Large intestine (tissue), 3 donors: ENCODE results near the gene MAN1A1. TPM values are rescaled to one million over a fixed set of nuclear protein-coding genes. Genes with fewer than 3 reads are reported as not detected.

Experiments
- DNase-seq, 2 donors: peaks; one replicate each; pipeline versions ENCODE4 v3.0.0 to v3.0.0-alpha.2; 2013
- H3K27ac ChIP-seq: one replicate; pipeline ENCODE4 v1.5.1; 2013; ENCODE audit warnings: low read length
- H3K27me3 ChIP-seq: 2 replicates; pipeline ENCODE4 v1.6.1; 2013; ENCODE audit warnings: low read length; ENCODE audit not compliant: control insufficient read depth, insufficient read depth
- H3K36me3 ChIP-seq: 2 replicates; pipeline ENCODE4 v1.6.1; 2013; ENCODE audit warnings: low read length; ENCODE audit not compliant: control insufficient read depth, insufficient read depth
- H3K4me1 ChIP-seq: one replicate; pipeline ENCODE4 v1.6.1; 2013; ENCODE audit warnings: low read length; ENCODE audit not compliant: control insufficient read depth, insufficient read depth
- H3K4me3 ChIP-seq: one replicate; pipeline ENCODE4 v1.5.1; 2013; ENCODE audit warnings: low read length
- H3K9me3 ChIP-seq: one replicate; pipeline ENCODE4 v1.6.1; 2013; ENCODE audit warnings: mild to moderate bottlenecking, low read depth, low read length, moderate library complexity; ENCODE audit not compliant: control insufficient read depth
- WGBS: methylation state at CpG from one replicate; pipeline ENCODE4 v1.1.5; 2013; ENCODE audit warnings: low lambda C conversion rate; ENCODE audit not compliant: insufficient coverage; 5-methylcytosine and 5-hydroxymethylcytosine counted together
- polyA plus RNA-seq: library from polyadenylated mRNA; unstranded; fragments of 120-200 nt; gene quantifications from one replicate; pipeline ENCODE4 v1.2.1, GENCODE V29; 2013

The MAN1A1 gene
- polyA plus RNA-seq, 1 donor, result 123 TPM

DNA sequence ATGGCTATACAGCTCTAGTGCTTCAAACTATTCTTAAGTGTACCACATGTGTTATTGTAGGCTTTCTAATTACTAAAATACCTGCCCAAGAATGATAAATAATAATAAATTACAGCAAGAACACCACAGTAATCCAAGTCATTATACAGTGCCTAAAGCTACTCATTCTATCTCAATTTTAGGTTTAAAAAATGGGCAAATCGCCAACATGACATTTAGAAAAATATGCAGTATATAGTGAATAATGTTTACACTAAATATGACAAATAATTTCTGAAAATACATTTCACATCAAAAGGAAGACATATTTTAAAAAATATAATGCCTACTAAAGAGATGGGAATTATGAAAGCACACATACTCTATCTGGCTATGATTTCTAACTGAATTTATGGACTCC lies 91.8 kb downstream of the MAN1A1 start:
- WGBS, result no CpG with 5 or more reads among the region's 1 CpG
- DNase-seq, result no peak
- Histone ChIP-seq H3K9me3 (no peaks in the 10 kb centered on the region), H3K27ac (no peak overlapping the region), H3K4me3 (no peak overlapping the region), H3K4me1 (no peaks in the 10 kb centered on the region), H3K27me3 (no peaks in the 10 kb centered on the region), H3K36me3 (peaks cover 7% of the 10 kb centered on the region)

DNA sequence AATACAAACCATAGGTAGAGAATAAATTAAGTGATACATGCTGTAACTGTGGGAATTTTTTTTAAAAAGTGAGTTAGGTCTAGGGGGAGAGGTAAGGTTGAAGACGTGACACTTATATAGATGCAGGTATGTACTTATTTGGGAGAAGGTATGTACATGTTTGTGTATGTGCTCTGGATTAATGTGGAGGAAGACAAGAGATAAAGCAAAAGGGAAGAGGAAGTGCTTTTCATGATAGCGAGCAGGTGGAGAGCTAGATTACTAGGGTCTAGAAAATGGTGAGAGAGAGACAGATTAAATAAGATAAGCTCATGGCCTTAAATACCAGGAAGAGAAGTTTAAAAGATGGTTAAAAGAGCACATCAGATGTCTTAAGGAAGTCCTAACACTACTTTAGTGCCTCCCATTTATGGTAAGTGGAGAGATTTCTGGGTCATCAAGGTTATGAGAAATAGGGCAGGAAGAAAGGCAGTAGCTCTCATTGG lies 92.5 kb downstream of the MAN1A1 start:
- WGBS, result 90% methylated on average over 1 of the region's 2 CpGs
- H3K4me1 ChIP-seq, result no peaks in the 10 kb centered on the region
- H3K36me3 ChIP-seq, result peaks cover 7% of the 10 kb centered on the region
- H3K27ac ChIP-seq, result no peak overlapping the region
- H3K9me3 ChIP-seq, result no peaks in the 10 kb centered on the region
- no peak overlapping the region for H3K4me3 ChIP-seq
- no peak for DNase-seq
- H3K27me3 ChIP-seq, result no peaks in the 10 kb centered on the region

- WGBS, result 100% methylated on average over 2 of the region's 5 CpGs
- Histone ChIP-seq H3K36me3 (peaks cover 7% of the 10 kb centered on the region), H3K27ac (no peak overlapping the region), H3K4me3 (no peak overlapping the region), H3K9me3 (no peaks in the 10 kb centered on the region), H3K4me1 (no peaks in the 10 kb centered on the region), H3K27me3 (no peaks in the 10 kb centered on the region)
- DNase-seq, result no peak
Measured at GRCh38 chr6:119256392-119256791, 93.2 kb downstream of the MAN1A1 start.

- DNase-seq, result no peak
- H3K27ac ChIP-seq, result no peak overlapping the region
- no peaks in the 10 kb centered on the region for H3K4me1 ChIP-seq
- H3K4me3 ChIP-seq, result no peak overlapping the region
- no peaks in the 10 kb centered on the region for H3K9me3 ChIP-seq
- no peaks in the 10 kb centered on the region for H3K27me3 ChIP-seq
- WGBS, result 100% methylated on average over 2 of the region's 3 CpGs
- peaks cover 7% of the 10 kb centered on the region for H3K36me3 ChIP-seq
Measured at GRCh38 chr6:119255492-119255891, 94.1 kb downstream of the MAN1A1 start.

DNA sequence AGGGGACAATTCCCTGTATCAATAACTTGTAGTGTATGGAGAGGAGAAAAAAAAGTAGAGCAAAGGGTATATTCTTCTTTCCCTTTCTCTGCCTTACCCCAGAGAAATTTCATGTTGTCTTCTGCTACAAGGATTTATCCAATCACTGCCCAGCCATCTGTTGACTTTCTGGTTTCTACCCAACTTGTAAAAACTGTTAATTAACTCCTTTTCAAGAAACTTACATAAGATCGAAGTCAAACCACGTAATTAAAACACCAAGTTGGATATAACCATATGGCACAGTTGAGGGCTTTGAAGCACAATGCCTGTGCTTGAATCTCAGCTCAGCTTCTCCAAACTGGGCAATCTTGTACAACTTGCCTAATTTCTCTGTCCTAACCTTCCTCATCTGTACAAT lies 99.5 kb downstream of the MAN1A1 start:
- WGBS, result 100% methylated on average over 1 of the region's 2 CpGs
- Histone ChIP-seq H3K27me3 (no peaks in the 10 kb centered on the region), H3K4me3 (no peak overlapping the region), H3K36me3 (peaks cover 13% of the 10 kb centered on the region), H3K27ac (no peak overlapping the region), H3K4me1 (no peaks in the 10 kb centered on the region), H3K9me3 (no peaks in the 10 kb centered on the region)
- DNase-seq, result no peak

DNA sequence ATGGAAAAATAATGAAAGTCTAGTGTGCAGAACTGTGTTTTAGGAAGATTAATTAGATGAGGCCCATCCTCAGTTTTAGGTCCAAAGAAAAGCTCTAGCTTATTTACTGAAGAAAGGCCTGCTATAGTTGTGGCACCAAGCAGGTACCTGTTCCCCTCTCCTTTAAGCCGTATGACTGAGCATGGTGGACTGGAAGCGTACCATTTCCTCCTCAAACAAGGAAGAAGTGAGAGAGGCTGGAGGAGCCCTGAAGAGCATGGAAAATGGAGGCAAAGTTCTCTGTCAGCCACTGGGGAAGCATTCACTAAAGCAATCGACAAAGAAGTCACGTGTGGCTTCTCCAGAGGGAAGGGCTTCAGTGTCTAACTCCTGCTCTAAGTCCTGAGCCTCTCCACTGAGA lies 100.2 kb downstream of the MAN1A1 start:
- Histone ChIP-seq H3K27ac (no peak overlapping the region), H3K4me1 (no peaks in the 10 kb centered on the region), H3K4me3 (no peak overlapping the region), H3K36me3 (peaks cover 13% of the 10 kb centered on the region), H3K27me3 (no peaks in the 10 kb centered on the region), H3K9me3 (no peaks in the 10 kb centered on the region)
- no CpG with 5 or more reads among the region's 4 CpGs for WGBS
- DNase-seq, result no peak

GRCh38 chr6:119247504-119247903 lies 102.1 kb downstream of the MAN1A1 start:
- no peak overlapping the region for H3K4me3 ChIP-seq
- peaks cover 10% of the 10 kb centered on the region for H3K36me3 ChIP-seq
- H3K27me3 ChIP-seq, result no peaks in the 10 kb centered on the region
- H3K4me1 ChIP-seq, result no peaks in the 10 kb centered on the region
- H3K9me3 ChIP-seq, result no peaks in the 10 kb centered on the region
- 80% methylated on average over 2 of the region's 3 CpGs for WGBS
- DNase-seq, result no peak
- no peak overlapping the region for H3K27ac ChIP-seq

- Histone ChIP-seq H3K4me1 (peaks cover 8% of the 10 kb centered on the region), H3K4me3 (no peak overlapping the region), H3K9me3 (no peaks in the 10 kb centered on the region), H3K27ac (no peak overlapping the region), H3K27me3 (no peaks in the 10 kb centered on the region), H3K36me3 (peaks cover 10% of the 10 kb centered on the region)
- DNase-seq, result no peak
- WGBS, result no CpG with 5 or more reads among the region's 2 CpGs
Measured at GRCh38 chr6:119243657-119244056, 105.9 kb downstream of the MAN1A1 start.

DNA sequence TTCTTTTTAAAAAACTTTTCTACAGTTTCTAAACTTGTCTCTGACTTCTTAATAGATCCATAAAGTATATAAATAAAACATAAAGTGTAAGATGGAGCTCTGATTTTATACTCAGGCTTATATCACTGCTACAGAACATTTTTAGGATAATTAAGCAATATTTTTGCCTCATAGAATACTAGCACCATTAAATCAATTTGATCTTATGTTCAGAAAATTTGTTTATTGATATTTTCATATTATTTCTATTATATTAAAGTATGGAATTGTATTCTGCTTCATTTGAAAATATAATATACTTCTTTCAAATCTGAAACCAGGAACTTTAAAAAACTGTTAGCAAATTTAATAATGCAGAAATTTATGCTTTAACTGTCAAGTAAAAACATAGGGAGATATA lies 106.5 kb downstream of the MAN1A1 start:
- Histone ChIP-seq H3K27me3 (no peaks in the 10 kb centered on the region), H3K4me1 (peaks cover 8% of the 10 kb centered on the region), H3K9me3 (no peaks in the 10 kb centered on the region), H3K27ac (no peak overlapping the region), H3K4me3 (no peak overlapping the region), H3K36me3 (peaks cover 10% of the 10 kb centered on the region)
- no peak for DNase-seq

DNA sequence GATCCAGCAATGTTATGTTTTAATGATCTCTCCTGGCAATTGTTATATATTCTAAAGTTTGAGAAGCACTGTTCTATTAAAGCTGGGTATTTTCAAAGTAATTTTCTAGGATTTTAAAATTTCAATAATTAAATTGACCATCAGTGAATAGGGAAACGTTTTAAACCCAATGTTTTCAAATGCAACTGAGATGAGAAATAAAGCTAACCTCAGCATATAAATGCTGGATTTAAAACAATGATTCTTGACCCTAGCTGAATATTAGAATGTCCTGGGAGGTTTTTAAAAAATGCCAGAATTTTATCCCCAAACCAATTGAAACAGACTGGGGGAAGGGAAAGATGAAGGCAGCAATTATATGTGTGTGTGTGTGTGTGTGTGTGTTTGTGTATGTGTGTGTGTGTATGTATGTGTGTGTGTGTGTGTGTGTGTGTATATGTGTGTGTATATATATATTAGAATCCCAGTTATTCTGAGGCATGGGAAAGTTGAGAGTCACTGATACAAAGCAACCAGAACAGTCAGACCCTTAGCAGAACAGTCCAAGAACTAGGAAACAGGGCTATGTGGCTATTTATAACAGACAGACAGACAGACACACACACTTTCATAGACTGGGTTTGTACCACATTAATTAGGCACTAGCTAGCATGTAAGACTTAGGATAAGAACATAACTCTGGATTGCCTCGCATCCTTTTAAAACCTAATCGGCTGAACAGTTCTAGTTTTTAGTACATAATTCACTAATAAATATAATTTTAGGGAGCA lies 107.8 kb downstream of the MAN1A1 start:
- Histone ChIP-seq H3K9me3 (no peaks in the 10 kb centered on the region), H3K27me3 (no peaks in the 10 kb centered on the region), H3K36me3 (peaks cover 6% of the 10 kb centered on the region), H3K4me3 (no peak overlapping the region), H3K4me1 (peaks cover 8% of the 10 kb centered on the region), H3K27ac (no peak overlapping the region)
- no peak for DNase-seq
- 86% methylated on average over 1 of the region's 3 CpGs for WGBS

GRCh38 chr6:119241111-119241465 lies 108.5 kb downstream of the MAN1A1 start:
- H3K4me1 ChIP-seq, result peaks cover 8% of the 10 kb centered on the region
- no peaks in the 10 kb centered on the region for H3K27me3 ChIP-seq
- DNase-seq, result peak; percentile 24 to 55
- H3K27ac ChIP-seq, result no peak overlapping the region
- no CpG with 5 or more reads among the region's 2 CpGs for WGBS
- no peak overlapping the region for H3K4me3 ChIP-seq
- H3K36me3 ChIP-seq, result peaks cover 3% of the 10 kb centered on the region
- no peaks in the 10 kb centered on the region for H3K9me3 ChIP-seq
